NCI-H82 treated with DMSO at 0.1 percent for 48 hours (cell line): ENCODE measurements around the gene POU1F1.
"Not testable (repeated sequence)": the region's sequence is repeated elsewhere in the genome, so short reads cannot be mapped to it uniquely, and the experiment has no call there.

Source experiments
- DNase-seq: peaks from one replicate; lab custom pipeline; 2025; ENCODE audit not compliant: unreplicated experiment; lab: John Stamatoyannopoulos, UW

The POU1F1 gene

DNA sequence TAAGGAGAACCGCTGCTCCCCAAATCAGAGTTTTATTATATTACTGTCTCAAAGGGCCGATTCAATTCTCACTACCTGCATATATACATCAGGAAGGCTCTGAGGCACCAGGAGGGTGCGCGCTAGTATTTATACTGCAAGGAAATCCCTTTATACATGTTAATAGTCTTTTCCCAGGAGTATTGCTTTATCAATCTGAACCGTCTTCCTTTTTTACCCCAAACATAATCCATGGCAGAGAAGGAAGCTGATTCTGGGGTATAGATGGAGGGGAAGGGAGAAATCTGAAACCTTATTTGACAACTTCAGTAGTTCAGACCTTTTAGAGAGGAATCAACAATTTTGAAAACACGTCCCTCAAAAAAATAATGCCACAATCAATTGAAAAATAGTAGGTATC is at the start of gene POU1F1:
POU1F1 (minus strand) TSS at position 101 of the 400 bp plus-strand sequence. CDS start 122 bp downstream, outside the sequence.
- DNase-seq, result no peak

- DNase-seq, result no peak
Observed at GRCh38 chr3:87324609-87325008, 48.2 kb upstream of the POU1F1 start.

- DNase-seq, result no peak
Observed at GRCh38 chr3:87320756-87321626, 44.6 kb upstream of the POU1F1 start.

DNA sequence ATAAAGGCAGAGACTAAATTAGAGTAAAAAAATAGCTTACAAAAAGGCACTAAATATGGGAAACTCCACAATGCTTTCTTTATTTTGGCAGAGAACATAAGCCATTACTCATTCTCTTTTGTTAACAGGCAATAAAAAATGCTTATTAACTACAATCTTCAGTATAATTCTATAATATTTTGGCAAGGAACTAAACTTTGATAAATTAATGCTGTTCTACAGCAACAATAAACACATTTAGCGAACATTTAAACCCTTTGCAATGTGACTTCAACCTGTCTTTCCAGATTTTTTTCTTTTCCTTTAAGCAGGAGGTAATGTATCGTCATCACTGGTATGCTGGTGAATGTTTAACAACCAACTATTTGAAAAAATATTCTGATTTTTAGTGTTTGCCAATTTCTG is 42.2 kb upstream of the POU1F1 start:
- no peak for DNase-seq

- no peak for DNase-seq
Observed at GRCh38 chr3:87317779-87318178, 41.4 kb upstream of the POU1F1 start.

- no peak for DNase-seq
Observed at GRCh38 chr3:87313641-87314040, 37.3 kb upstream of the POU1F1 start.

- no peak for DNase-seq
Observed at GRCh38 chr3:87311309-87311708, 34.9 kb upstream of the POU1F1 start.

GRCh38 chr3:87309601-87310000 is 33.2 kb upstream of the POU1F1 start:
- DNase-seq, result no peak

- no peak for DNase-seq
Observed at GRCh38 chr3:87307805-87308204, 31.4 kb upstream of the POU1F1 start.

DNA sequence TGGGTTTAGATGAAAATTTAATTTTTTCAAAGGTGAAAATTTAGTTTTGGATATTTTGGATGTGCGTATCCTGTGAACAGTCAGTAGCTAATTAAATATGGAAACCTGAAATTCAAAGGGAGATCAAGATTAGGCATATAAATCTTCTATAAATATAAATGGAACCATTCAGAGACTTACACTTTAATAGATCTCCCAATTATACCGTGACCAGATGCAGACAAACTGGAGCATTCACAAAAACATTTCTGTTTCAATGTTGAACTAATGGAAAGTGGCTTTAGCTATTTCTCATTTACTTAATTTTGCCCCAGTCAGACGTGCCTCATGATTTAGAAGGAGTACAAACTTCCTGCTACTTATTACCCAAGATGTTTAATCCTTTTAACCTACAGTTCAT is 29.1 kb upstream of the POU1F1 start:
- DNase-seq, result no peak

GRCh38 chr3:87305031-87305430 is 28.6 kb upstream of the POU1F1 start:
- not testable (repeated sequence) for DNase-seq

DNA sequence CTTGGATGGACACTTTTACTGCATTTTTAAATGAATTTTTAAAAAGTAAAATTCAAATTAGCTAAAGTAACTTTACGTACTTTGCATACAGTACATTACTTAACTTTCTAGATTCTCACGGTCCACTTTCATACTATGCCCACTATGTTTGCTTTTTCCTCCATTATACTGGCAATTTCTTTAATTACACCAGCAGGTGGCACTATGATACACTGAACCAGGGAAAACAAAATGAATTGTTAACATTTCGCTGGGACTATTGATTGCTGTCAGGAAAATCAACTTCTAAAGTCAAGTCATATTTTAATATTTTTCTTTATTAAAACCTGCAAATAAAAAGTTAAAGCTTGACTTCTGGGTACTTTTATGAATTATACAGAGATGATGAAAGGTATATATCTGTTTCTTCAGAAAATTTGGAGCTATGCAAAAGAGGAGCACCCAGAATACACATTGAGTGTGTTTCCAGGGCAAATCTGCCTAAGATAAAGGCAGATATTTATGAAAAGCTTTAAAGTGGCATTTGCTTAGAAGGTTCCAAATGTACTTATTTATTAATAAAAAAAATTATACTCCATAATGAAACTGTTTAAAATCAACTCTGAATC is 21.8 kb upstream of the POU1F1 start:
- DNase-seq, result no peak

DNA sequence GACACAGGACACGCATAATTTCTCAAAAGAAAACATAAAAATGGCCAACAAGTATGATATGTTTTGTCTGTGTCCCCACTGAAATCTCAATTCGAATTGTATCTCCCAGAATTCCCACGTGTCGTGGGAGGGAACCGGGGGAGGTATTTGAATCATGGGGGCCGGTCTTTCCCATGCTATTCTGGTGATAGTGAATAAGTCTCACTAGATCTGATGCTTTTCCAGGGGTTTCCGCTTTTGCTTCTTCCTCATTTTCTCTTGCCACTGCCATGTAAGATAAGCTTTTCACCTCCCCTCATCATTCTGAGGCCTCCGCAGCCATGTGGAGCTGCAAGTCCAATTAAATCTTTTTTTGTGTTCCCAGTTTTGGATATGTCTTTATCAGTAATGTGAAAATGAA is 12.1 kb upstream of the POU1F1 start:
- DNase-seq, result no peak

- DNase-seq, result no peak
Observed at GRCh38 chr3:87287011-87287410, 10.6 kb upstream of the POU1F1 start.

- no peak for DNase-seq
Observed at GRCh38 chr3:87272718-87273341, 3.6 kb downstream of the POU1F1 start.

DNA sequence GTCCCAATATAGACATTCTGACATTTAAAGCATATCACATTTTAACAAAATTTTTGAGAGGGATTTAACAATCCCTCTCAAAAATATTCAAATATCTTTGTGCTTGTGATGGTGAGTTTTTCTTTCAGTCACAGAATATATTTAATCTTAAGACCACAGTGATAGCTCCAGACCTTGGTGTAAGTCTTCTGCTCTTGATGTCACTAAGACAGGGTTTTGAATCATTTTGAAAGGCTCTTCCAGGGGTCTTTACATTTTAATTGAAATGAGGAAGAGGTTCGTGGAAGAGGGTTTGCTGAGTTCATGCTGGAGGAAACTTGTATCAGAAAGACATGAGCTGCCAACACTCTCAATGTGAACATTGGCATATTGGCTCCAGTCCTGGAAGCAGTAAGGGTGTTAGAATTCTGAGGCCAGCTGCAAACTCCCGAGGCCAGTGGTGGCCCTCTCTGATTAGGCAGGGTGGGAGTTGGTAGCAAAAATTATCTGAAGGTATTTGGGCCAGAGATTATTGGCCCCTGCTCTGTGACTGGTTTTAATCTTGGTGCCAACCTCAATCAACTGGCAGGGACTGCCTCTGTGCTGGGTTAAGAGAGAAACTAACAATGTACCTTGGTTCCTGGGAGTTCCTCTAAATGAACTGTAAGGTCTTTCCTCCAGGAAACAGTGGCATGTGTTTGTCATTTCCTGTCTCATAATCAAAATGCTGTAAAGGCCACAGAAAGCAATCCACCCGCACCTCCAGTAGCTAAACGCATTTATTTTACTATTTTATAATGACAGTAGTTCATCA is 5.3 kb downstream of the POU1F1 start:
- DNase-seq, result no peak

DNA sequence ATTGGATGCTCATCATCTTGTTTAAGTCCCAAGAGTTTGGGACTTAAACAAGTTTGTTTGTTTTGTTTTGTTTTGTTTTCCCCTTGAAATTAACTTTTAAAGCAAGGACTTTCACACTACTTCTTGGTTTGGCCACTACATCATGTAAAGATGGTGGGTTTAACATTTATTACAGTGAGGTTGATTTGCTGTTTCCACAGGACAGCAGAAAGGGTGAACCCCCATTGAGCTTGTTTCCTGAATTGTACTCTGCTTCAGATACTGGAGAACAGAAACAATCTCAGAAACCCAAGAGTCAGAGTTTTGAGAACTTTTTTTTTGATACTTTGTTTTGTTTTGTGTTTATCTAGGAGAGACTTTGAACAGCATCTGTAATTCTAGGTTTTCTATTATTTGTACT is 6.7 kb downstream of the POU1F1 start:
- DNase-seq, result no peak

DNA sequence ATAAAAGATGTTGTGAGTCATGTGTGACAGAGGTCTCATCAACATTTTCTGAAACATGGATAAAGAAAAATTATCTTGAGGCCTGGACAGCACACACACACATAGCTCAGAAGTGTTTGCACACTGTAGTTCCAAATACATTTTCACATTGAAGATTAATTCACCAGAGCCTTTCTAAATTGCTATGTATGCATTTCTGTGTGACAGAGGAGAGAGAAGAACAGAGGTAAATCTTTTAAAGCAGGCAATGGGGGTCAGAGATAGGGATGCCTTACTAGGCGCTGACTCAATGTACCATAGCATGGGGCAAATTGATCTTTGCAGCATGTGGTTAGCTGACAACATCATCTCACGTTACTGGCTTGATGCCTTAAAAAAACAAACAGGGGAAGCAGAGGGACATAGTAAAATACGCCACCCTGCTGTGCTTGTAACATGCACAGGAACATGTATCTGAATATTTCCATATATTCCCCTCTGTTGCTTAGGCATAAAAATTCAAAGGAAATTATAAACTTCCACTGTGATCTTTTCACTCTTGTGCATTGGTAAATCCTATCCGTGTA is 7.7 kb downstream of the POU1F1 start:
- no peak for DNase-seq

GRCh38 chr3:87267953-87268645 is 8.3 kb downstream of the POU1F1 start:
- DNase-seq, result no peak

- no peak for DNase-seq
Observed at GRCh38 chr3:87261925-87262324, 14.5 kb downstream of the POU1F1 start.
